Superior temporal gyrus (tissue), 1 donor: ENCODE measurements around the gene CIAPIN1.

Experiments used
- DNase-seq: peaks from one replicate; pipeline ENCODE4 v3.0.0-alpha.2; 2016; ENCODE audit errors: extremely low spot score

The CIAPIN1 gene

GRCh38 chr16:57382535-57383275, 64.5 kb downstream of the CIAPIN1 start:
- DNase-seq = no peak

DNA sequence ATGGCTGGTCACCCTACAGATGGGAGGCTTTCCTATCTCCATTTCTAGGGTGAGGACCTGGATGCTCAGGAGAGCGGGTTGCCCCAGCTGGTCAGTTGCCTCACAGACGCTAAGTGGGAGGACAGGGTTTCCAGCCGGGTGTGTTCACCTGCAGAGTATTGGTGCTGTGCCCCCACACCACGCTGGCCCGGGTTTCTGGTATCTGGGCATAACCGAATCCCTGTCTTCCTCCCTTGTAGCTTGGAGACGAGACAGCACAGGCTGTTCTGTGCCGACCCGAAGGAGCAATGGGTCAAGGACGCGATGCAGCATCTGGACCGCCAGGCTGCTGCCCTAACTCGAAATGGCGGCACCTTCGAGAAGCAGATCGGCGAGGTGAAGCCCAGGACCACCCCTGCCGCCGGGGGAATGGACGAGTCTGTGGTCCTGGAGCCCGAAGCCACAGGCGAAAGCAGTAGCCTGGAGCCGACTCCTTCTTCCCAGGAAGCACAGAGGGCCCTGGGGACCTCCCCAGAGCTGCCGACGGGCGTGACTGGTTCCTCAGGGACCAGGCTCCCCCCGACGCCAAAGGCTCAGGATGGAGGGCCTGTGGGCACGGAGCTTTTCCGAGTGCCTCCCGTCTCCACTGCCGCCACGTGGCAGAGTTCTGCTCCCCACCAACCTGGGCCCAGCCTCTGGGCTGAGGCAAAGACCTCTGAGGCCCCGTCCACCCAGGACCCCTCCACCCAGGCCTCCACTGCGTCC, 65.2 kb downstream of the CIAPIN1 start:
- no peak for DNase-seq

GRCh38 chr16:57380671-57381462, 66.3 kb downstream of the CIAPIN1 start:
- DNase-seq = no peak

- DNase-seq = no peak
Measured at GRCh38 chr16:57379579-57379978, 67.6 kb downstream of the CIAPIN1 start.
